Endothelial cell of umbilical vein (primary cell): ENCODE results near the gene PDK3. TPM values are rescaled to one million over a fixed set of nuclear protein-coding genes. Genes with fewer than 3 reads are reported as not detected.

Experiments
- BruUV-seq: library from RNA; stranded (reverse); fragments of 400-500 nt; replicated peaks from 2 replicates; lab custom pipeline; 2021; lab: Mats Ljungman, UMichigan
- CTCF ChIA-PET: fragments of 300-600, 350-600 bp; sonication (Branson Sonifier 250); formaldehyde crosslinking; loops from one replicate; lab custom pipeline; 2021; ENCODE audit warnings: antibody characterized with exemption, inconsistent platforms; lab: Charles Lee
- POLR2A ChIA-PET: fragments of 300-600, 350-600 bp; sonication (Branson Sonifier 250); formaldehyde crosslinking; loops from one replicate; lab custom pipeline; 2021; ENCODE audit warnings: antibody characterized with exemption, inconsistent platforms; lab: Charles Lee
- DNase-seq: peaks from one replicate; pipeline ENCODE4 v3.0.0-alpha.2; 2011; ENCODE audit warnings: low read depth, low spot score
- FAIRE-seq: peaks from 2 replicates; lab custom pipeline; 2011; peaks lifted over from hg19 to GRCh38; lab: Jason Lieb, UNC
- H2AFZ ChIP-seq: 2 replicates; pipeline ENCODE4 v1.6.0; 2012; ENCODE audit warnings: low read depth, low read length, control low read depth, inconsistent platforms
- H3K27ac ChIP-seq: 2 replicates; pipeline ENCODE4 v1.5.1; 2011; ENCODE audit warnings: low read depth, mild to moderate bottlenecking, control low read depth, low read length, moderate library complexity; ENCODE audit not compliant: insufficient read depth
- H3K27me3 ChIP-seq, 2 experiments: 2 replicates each; pipeline versions ENCODE4 v1.6.0 to v1.6.1; 2011; ENCODE audit warnings: low read length in 2 of 2, mixed read lengths in 1 of 2; ENCODE audit not compliant: control insufficient read depth in 2 of 2, insufficient read depth in 2 of 2
- H3K36me3 ChIP-seq, 2 experiments: 2 replicates in 1 of 2; 3 replicates in 1 of 2; pipeline ENCODE4 v1.5.1; 2011; ENCODE audit warnings: low read length in 2 of 2, mild to moderate bottlenecking in 1 of 2, moderate library complexity in 1 of 2; ENCODE audit not compliant: control insufficient read depth in 2 of 2, insufficient read depth in 2 of 2; ENCODE audit errors: extremely low read depth in 1 of 2
- H3K4me1 ChIP-seq: 3 replicates; pipeline ENCODE4 v1.5.1; 2011; ENCODE audit warnings: mild to moderate bottlenecking, low read length; ENCODE audit not compliant: control insufficient read depth, insufficient read depth; ENCODE audit errors: extremely low read depth
- H3K4me2 ChIP-seq: 2 replicates; pipeline ENCODE4 v1.6.1; 2011; ENCODE audit warnings: low read length, control low read depth, mixed read lengths; ENCODE audit not compliant: insufficient read depth
- H3K4me3 ChIP-seq, 3 experiments: fragments of 200-600 bp in 1 of 3; sonication (generic), shearing (Covaris generic) in 1 of 3; replicated peaks in 1 of 3; 2 replicates each; pipeline ENCODE4 v1.5.1; 2011 to 2016; ENCODE audit warnings: control low read depth in 3 of 3, low read length in 3 of 3, mild to moderate bottlenecking in 2 of 3, inconsistent platforms in 1 of 3, low read depth in 1 of 3, moderate library complexity in 1 of 3; ENCODE audit not compliant: insufficient read depth in 1 of 3
- H3K79me2 ChIP-seq: 2 replicates; pipeline ENCODE4 v1.6.0; 2012; ENCODE audit warnings: low read length, inconsistent platforms; ENCODE audit not compliant: control insufficient read depth, insufficient read depth
- H3K9ac ChIP-seq: replicated peaks from 2 replicates; pipeline ENCODE3; 2011; ENCODE audit warnings: low read length, control low read depth; ENCODE audit not compliant: insufficient read depth; ENCODE audit errors: extremely low read depth
- H3K9me1 ChIP-seq: replicated peaks from 3 replicates; pipeline ENCODE4 v1.6.0; 2011; ENCODE audit warnings: mild to moderate bottlenecking, low read length; ENCODE audit not compliant: control insufficient read depth, insufficient read depth; ENCODE audit errors: extremely low read depth
- H3K9me3 ChIP-seq: replicated peaks from 2 replicates; pipeline ENCODE4 v1.5.1; 2012; ENCODE audit warnings: low read length, inconsistent platforms; ENCODE audit not compliant: control insufficient read depth, insufficient read depth
- H4K20me1 ChIP-seq: replicated peaks from 2 replicates; pipeline ENCODE3; 2011; ENCODE audit warnings: mild to moderate bottlenecking, low read length; ENCODE audit not compliant: control insufficient read depth, insufficient read depth; ENCODE audit errors: extremely low read depth
- EZH2 ChIP-seq: IDR thresholded peaks from 2 replicates; pipeline ENCODE4 v1.6.1; 2012; ENCODE audit warnings: borderline replicate concordance, low read depth, mild to moderate bottlenecking, moderate library complexity, low read length, inconsistent platforms; ENCODE audit not compliant: severe bottlenecking
- FOS ChIP-seq: IDR thresholded peaks from 2 replicates; pipeline ENCODE4 v1.6.1; 2011; ENCODE audit warnings: mild to moderate bottlenecking, low read length, moderate library complexity, borderline replicate concordance; ENCODE audit not compliant: insufficient read depth
- GATA2 ChIP-seq: IDR thresholded peaks from 2 replicates; pipeline ENCODE4 v1.7.0; 2011; ENCODE audit warnings: low read depth, mild to moderate bottlenecking, moderate library complexity, mixed read lengths, low read length; ENCODE audit not compliant: insufficient read length, insufficient read depth
- JUN ChIP-seq: IDR thresholded peaks from 2 replicates; pipeline ENCODE4 v1.6.1; 2011; ENCODE audit warnings: borderline replicate concordance, low read depth; ENCODE audit not compliant: insufficient read length, insufficient read depth
- MYC ChIP-seq: IDR thresholded peaks from one replicate; pipeline ENCODE4 v1.6.1; 2011; ENCODE audit warnings: mild to moderate bottlenecking, low read depth, low read length
- POLR2A ChIP-seq: IDR thresholded peaks from 2 replicates; pipeline ENCODE4 v1.6.1; 2012; ENCODE audit warnings: low read depth, mild to moderate bottlenecking, control low read depth, low read length
- POLR2AphosphoS5 ChIP-seq: IDR thresholded peaks from 2 replicates; pipeline ENCODE4 v1.6.1; 2012; ENCODE audit warnings: low read depth, mild to moderate bottlenecking, control low read depth, low read length, moderate library complexity; ENCODE audit not compliant: insufficient read depth
- dilution Hi-C: fragments of 300-500 bp; cut with MboI; formaldehyde crosslinking; loops from one replicate; pipeline ENCODE4 v1.15.0; 2019; ENCODE audit warnings: low sequenced_read_pairs; ENCODE audit not compliant: extremely low pct_ligation_motif_present
- intact Hi-C: fragments of 100-400 bp; cut with micrococcal nuclease; formaldehyde crosslinking; loops from one replicate; pipeline ENCODE4 v1.10.0; 2022
- polyA plus RNA-seq, 4 experiments: library from polyadenylated mRNA; depleted of rRNA in 3 of 4; stranded (reverse) in 3 of 4; unstranded in 1 of 4; fragments of >200 nt; gene quantifications; 2 replicates each; pipeline versions ENCODE4 v1.2.1 to v1.2.3, GENCODE V29; 2011 to 2012; ENCODE audit warnings: missing spikeins in 1 of 4
- total RNA-seq: library from RNA; stranded (reverse); gene quantifications from 2 replicates; pipeline ENCODE4 v1.2.3, GENCODE V29; 2021
- TF ChIP-seq, protein P1 (sequence below): IDR thresholded peaks from 2 replicates; pipeline ENCODE4 v1.6.1; 2011; ENCODE audit not compliant: insufficient read depth, insufficient read length
- TF ChIP-seq, protein P2 (sequence below), 2 donors: IDR thresholded peaks; 1 replicate in 1 of 2; 2 replicates in 1 of 2; pipeline ENCODE4 v1.5.1; 2011; ENCODE audit warnings: low read length in 2 of 2, mild to moderate bottlenecking in 2 of 2, moderate library complexity in 2 of 2, control low read depth in 1 of 2, inconsistent platforms in 1 of 2, low read depth in 1 of 2; ENCODE audit not compliant: insufficient read depth in 1 of 2; ENCODE audit errors: extremely low read depth in 1 of 2

The PDK3 gene
- total and polyA plus RNA-seq, 2 donors (not counting 3 experiments of a cell fraction or from before 2014, with no cell fraction given), result 3.0 to 5.9 TPM

DNA sequence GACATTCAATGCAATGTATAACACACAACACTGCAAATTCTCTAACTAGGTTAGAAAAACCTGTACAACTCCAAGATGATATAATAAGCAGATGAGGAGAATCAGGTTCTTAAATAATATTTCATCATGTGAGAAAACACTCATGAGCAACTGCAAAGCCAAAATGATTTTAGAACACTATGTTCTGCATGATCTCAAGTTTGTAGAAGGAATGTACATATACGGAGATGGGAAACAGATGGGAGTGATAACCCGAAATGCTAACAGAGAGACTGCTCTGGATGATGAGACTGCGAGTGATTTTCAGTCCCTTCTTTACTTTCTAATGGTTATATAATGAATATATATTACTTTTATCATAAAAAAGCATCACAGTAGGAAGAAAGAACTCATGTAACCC lies 101.2 kb downstream of the PDK3 start:
- Histone ChIP-seq H3K9me3 (no peaks in the 10 kb centered on the region), H3K27me3 (no peaks in the 10 kb centered on the region), H3K27ac (no peak overlapping the region), H3K4me3 (no peak overlapping the region), H2AFZ (no peak overlapping the region), H3K4me1 (no peaks in the 10 kb centered on the region), H3K4me2 (no peak overlapping the region), H3K9ac (no peak overlapping the region), H4K20me1 (no peaks in the 10 kb centered on the region), H3K79me2 (no peaks in the 10 kb centered on the region), H3K9me1 (no peaks in the 10 kb centered on the region), H3K36me3 (no peaks in the 10 kb centered on the region)
- BruUV-seq, result no TSS peak
- ChIA-PET POLR2A (no interaction called here), CTCF (interaction anchor here (0.9 kb wide), 1 partner anchor 171 kb away, joined by 4 read pairs; no protein-coding TSS in a partner anchor)
- intact Hi-C loops, result no loop called here
- dilution Hi-C loops, result no loop called here
- TF ChIP-seq FOS (no peak), EZH2 (no peak), POLR2AphosphoS5 (no peak), MYC (no peak), GATA2 (no peak), POLR2A (no peak), JUN (no peak)
- TF ChIP-seq, protein P1, sequence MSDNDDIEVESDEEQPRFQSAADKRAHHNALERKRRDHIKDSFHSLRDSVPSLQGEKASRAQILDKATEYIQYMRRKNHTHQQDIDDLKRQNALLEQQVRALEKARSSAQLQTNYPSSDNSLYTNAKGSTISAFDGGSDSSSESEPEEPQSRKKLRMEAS, result no peak
- TF ChIP-seq, protein P2, sequence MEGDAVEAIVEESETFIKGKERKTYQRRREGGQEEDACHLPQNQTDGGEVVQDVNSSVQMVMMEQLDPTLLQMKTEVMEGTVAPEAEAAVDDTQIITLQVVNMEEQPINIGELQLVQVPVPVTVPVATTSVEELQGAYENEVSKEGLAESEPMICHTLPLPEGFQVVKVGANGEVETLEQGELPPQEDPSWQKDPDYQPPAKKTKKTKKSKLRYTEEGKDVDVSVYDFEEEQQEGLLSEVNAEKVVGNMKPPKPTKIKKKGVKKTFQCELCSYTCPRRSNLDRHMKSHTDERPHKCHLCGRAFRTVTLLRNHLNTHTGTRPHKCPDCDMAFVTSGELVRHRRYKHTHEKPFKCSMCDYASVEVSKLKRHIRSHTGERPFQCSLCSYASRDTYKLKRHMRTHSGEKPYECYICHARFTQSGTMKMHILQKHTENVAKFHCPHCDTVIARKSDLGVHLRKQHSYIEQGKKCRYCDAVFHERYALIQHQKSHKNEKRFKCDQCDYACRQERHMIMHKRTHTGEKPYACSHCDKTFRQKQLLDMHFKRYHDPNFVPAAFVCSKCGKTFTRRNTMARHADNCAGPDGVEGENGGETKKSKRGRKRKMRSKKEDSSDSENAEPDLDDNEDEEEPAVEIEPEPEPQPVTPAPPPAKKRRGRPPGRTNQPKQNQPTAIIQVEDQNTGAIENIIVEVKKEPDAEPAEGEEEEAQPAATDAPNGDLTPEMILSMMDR (IDR thresholded peaks at IDR 0.05; ENCODE audit: extremely low read depth in 1 of 2, insufficient read depth in 1 of 2, low read depth in 1 of 2, low read length in 2 of 2), result no peak
- FAIRE-seq, result no peak
- no peak for DNase-seq
